GM12801 (cell line): Measurements from ENCODE around the gene TRIO.

ENCODE experiments used
- TF ChIP-seq, protein P1 (sequence below): IDR thresholded peaks from one replicate; pipeline ENCODE4 v1.5.1; 2011; ENCODE audit warnings: control low read depth; ENCODE audit not compliant: insufficient read length; ENCODE audit errors: extremely low read depth

Gene TRIO

DNA sequence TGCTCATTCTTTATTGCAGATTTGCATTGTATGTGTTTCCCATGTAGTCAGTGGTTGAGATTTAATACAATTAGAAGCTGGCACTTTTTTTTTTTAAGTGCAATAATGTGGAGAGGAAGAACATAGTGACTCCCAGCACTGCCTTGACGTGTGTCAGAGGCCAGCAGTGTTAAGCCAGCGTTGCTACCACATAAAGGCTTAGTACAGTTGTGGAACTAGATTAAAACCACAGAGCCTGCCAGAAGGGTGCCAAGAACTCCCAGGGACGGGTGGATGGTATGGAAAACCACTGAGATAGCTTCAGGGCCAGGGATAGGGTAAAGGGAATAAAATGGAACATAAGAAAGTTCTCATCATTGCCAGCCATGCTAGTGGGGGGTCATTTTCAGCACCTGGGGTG lies 142.9 kb downstream of the TRIO start:
- TF ChIP-seq, protein P1, sequence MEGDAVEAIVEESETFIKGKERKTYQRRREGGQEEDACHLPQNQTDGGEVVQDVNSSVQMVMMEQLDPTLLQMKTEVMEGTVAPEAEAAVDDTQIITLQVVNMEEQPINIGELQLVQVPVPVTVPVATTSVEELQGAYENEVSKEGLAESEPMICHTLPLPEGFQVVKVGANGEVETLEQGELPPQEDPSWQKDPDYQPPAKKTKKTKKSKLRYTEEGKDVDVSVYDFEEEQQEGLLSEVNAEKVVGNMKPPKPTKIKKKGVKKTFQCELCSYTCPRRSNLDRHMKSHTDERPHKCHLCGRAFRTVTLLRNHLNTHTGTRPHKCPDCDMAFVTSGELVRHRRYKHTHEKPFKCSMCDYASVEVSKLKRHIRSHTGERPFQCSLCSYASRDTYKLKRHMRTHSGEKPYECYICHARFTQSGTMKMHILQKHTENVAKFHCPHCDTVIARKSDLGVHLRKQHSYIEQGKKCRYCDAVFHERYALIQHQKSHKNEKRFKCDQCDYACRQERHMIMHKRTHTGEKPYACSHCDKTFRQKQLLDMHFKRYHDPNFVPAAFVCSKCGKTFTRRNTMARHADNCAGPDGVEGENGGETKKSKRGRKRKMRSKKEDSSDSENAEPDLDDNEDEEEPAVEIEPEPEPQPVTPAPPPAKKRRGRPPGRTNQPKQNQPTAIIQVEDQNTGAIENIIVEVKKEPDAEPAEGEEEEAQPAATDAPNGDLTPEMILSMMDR: no peak

DNA sequence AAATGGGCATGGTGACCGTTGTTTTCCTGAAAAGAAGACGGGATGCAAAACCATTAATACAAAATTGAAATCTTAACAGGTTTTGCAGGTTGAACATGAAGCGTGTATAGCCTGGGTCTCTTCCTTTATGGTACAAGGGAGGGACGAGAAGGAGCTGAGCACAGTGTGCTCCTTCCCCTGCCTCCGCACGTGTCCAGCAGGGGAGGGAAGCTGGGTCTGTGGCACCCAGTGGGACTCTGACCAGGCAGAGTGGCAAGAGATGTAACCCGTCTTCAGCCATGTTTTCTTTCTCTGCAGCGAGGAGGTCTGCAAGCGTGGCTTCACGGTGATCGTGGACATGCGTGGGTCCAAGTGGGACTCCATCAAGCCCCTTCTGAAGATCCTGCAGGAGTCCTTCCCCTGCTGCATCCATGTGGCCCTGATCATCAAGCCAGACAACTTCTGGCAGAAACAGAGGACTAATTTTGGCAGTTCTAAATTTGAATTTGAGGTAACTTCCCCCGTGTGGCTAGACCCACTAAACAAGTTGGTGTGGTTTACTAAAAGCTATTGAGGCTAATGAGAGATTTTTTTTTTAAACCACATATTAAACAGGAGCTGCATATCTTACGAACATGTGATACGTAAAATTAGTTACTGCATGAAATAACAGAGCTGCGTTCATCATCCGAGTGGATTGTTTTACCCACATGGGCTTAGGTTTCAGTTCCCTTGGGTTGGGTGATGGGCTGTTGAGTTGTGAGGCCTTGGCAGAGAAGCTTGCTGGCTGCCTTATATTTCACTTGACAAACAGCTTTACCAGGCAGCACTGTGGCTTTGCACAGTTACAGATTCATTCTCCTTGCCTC lies 143.7 kb downstream of the TRIO start:
- TF ChIP-seq, protein P1: no peak

DNA sequence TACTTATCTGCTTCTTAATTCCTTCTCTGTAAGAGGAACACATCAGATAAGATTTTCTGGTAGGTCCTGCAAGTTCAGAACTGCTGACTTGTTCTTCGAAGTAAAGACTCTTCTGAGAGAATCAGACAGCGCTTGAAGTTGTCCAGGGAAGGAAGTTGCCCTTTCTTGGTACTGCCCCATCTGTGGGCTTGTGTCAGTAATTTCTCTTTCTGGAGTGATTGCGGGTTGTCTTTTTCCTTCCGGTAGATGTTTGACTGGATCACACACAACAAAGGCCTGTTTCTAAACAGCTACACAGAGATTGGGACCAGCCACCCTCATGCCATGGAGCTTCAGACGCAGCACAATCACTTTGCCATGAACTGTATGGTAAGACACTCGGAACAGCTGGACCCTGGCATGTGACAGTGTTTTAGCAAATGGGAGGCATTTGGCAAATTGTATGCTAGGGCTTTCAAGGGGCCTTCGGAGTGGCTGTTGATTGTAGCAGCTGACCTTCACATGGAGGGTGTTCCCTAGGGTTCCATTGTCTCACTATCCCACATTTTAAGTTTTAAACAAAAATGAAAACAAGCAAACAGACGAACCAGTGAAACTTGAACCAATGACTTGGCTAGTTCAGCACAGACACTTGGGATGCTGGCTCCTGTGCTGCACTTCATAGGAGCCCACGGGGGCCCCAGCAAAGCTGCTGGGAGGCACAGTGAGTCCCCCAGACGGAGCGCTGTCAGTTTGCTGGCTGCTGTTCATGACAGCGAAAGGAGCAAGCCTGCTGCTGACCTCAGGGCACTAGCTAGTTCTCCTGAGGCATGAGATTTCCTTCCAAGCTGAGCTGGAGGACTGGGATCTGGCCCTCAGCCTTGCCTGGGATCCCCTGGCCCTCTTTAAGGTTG lies 149.9 kb downstream of the TRIO start:
- TF ChIP-seq, protein P1: no peak

DNA sequence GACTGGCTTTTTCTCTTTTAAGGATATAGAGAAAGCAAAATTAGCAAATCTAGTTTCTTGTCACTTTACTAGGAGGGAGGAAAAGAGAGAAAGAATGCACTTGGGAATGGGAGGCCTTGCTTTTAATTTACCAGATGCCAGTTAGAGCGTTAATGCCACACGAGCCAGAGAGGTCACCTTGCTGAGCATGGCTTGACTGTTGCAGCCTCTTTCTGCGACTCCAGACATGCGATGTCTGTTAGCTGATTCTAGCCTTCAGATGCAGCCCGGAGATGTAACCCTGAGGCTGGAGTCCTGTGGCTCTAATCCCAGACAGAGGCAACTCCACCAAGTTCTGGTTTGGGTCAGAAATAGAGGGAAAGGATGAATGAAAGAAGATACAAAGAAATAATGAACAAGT lies 152.5 kb downstream of the TRIO start:
- TF ChIP-seq, protein P1: no peak

DNA sequence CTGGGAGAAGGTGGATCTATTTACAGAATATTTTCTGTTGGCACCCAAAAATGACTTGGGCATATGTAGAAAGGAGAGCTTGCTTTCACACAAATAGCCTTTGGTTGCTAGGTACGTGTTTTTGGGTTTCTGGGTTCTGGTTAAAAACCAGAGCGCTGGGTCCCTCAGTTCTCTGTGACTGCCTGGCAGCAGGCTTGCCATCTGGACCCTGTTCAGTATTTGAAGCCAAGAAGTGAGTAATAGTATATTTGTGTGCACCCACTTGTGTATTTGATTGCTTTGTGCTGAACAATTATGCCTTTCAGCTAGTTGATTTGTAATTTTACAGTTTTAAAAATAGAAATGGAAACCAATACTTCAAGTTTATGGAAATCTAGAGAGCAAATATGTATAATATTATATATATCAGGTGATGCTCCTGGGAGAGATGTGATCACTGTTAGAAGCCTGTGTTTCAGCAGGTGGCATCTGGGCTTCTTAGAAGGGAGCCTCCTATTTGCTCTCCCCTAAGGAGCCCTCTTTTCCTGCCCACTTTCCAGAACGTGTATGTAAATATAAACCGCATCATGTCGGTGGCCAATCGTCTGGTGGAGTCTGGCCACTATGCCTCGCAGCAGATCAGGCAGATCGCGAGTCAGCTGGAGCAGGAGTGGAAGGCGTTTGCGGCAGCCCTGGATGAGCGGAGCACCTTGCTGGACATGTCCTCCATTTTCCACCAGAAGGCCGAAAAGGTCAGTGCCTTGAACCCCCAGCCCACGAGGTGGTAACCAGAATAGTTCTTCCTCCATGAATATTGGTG lies 153.6 kb downstream of the TRIO start:
- TF ChIP-seq, protein P1: no peak

DNA sequence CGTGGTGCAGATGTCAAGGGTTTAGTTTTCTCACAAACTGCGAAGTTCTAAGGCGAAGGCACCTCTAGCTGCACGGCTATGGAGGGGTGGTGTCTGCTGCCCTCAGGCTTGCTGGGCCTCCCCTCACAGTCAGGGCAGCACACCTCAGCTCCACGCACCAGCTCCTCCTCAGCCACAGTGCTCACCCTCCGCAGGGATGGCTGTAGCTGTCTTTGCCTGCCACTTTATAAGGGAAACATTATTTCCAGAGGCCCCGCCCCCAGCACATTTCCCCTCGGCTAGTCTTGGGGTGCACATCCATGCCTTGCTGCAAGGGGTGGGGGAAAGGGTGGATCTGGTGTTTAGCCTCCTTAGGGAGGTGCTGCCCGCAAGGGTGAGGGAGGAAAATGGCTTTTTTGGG lies 154.6 kb downstream of the TRIO start:
- TF ChIP-seq, protein P1: no peak
